Measurements from ENCODE around the gene CTNNA1. TPM values are rescaled to one million over a fixed set of nuclear protein-coding genes. Genes with fewer than 3 reads are reported as not detected.

CTNNA1 gene
- total RNA-seq, 4 donors from 2014 or later = 239 to 305 (median 277) TPM

DNA sequence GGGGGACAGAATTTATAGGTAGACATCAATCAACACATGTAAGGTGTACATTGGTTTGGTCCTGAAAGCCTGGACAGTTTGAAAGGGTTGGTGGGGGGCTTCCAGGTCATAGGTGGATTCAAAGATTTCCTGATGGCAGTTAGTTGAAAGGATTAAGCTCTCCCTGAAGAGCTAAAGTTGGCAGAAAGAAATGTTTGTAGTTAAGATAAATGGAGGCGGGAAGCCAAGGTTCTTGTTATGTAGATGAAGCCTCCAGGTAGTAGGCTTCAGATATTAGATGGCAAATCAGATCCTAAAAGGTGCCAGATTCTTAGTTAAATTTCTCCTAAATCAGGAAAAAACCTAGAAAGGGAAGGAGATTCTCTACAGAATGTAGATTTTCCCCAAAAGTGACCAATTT, 130.9 kb downstream of the CTNNA1 start:
- no peak for TF ChIP-seq CTCF (IDR thresholded peaks at IDR 0.05; ENCODE audit: low read depth)

DNA sequence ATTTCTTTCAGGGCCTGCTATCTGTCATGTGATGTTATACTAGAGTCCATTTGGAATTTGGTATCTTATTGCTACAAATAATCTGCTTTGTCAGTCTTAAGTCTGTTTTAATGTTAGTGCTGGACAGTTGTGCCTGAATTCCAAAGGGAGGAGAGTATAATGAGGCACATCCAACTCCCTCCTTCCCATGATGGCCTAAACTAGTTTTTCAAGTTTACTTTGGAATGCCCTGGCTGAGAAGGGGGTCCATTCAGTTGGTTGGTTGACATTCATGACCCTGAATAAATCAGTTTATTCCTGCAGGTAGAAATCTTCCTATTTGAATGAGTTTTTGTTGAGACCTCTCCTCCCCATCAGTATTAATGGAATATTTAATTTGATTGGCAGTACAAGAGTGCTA, 131.3 kb downstream of the CTNNA1 start:
- no peak for TF ChIP-seq CTCF (IDR thresholded peaks at IDR 0.05; ENCODE audit: low read depth)

DNA sequence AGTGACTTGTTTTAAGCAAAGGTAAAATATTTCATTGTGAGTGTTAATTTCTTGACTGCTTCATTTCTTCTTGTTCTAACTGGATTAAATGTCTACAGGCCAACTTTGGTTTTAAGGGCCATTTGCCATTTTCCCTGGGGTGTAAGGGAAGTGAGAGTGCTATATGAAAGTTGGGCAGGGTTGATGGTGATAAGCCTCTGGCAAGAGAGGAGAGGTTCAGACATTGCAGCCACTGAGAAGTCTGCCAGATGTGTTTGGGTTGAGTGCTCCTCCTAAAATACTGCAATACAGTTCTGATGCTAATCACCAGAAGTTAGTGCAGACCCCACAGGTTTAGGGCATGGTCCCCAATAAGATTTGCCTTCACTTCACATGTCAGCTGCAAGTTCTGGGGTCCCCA, 136.8 kb downstream of the CTNNA1 start:
- TF ChIP-seq CTCF (IDR thresholded peaks at IDR 0.05; ENCODE audit: low read depth) = no peak

DNA sequence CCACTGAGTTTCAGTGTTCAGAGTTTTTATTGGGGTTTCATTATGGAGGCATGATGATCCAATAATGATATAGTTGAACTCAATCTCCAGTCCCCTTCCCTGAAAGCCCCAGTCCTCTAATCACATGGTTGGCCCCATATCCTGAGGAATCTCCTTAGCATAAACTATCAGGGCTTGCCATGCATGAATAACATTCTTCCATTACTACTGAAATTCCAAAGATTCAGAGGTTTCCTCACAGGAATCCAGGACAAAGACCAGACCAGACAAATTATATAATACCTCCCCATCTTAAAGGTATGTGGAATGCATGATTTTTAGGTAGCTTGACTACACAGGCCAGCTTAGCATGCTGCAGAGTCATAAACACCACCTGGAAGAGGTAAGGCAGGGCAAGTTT, 137.4 kb downstream of the CTNNA1 start:
- no peak for TF ChIP-seq CTCF (IDR thresholded peaks at IDR 0.05; ENCODE audit: low read depth)

DNA sequence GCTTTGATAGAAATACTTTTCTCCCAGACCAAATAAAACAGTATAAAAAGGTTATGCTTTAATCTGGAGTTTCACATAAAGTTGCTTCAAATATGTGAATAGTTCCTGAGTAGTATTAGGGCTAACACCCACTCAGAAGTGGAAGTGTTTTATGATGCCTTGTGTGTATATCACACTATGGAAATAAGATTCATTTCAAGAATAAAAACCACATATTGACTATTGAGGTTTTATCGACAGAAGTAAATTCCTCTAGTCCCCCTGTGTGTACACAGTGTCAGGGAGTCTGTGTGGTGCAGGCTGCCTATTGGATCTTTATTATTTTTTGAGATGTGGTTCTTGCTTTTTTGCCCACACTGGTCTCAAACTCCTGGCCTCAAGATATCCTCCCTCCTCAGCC, 142.7 kb downstream of the CTNNA1 start:
- no peak for TF ChIP-seq CTCF (IDR thresholded peaks at IDR 0.05; ENCODE audit: low read depth)

DNA sequence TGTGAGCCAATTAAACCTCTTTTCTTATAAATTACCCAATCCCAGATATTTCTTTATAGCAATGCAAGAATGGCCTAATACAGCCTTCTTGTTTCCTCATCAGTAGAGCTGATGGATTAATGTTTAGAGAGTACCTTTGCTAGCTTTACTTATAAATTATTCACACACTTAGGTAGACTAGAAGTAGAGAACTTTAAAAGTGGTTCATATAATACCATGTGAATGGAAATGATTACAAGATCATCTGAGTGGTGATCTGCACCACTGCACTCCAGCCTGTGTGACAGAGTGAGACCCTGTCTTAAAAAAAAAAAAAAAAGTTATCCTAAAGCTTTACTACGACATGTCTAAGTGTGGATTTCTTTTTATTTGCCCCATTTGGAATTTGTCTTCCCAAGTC, 145.1 kb downstream of the CTNNA1 start:
- TF ChIP-seq CTCF (IDR thresholded peaks at IDR 0.05; ENCODE audit: low read depth) = no peak

- no peak for TF ChIP-seq CTCF (IDR thresholded peaks at IDR 0.05; ENCODE audit: low read depth)
Measured at GRCh38 chr5:138898742-138899141, 145.5 kb downstream of the CTNNA1 start.
